HG03354 (cell line): ENCODE results near the gene QKI.

Source experiments
- ATAC-seq: cut with Tn5 transposase; IDR thresholded peaks from one replicate; pipeline ENCODE4 v1.9.1; 2021; ENCODE audit warnings: mild to moderate bottlenecking; ENCODE audit not compliant: unreplicated experiment, poor library complexity, severe bottlenecking

QKI gene

GRCh38 chr6:163389354-163389753 is 25.2 kb upstream of the QKI start:
- ATAC-seq, result no peak

- no peak for ATAC-seq
Observed at GRCh38 chr6:163390770-163391169, 23.7 kb upstream of the QKI start.

GRCh38 chr6:163391985-163392384 is 22.5 kb upstream of the QKI start:
- ATAC-seq, result no peak

GRCh38 chr6:163392533-163392932 is 22.0 kb upstream of the QKI start:
- ATAC-seq, result no peak

- ATAC-seq, result no peak
Observed at GRCh38 chr6:163393923-163394322, 20.6 kb upstream of the QKI start.

- ATAC-seq, result no peak
Observed at GRCh38 chr6:163394659-163395058, 19.9 kb upstream of the QKI start.

GRCh38 chr6:163395122-163395830 is 19.2 kb upstream of the QKI start:
- ATAC-seq, result no peak

GRCh38 chr6:163395831-163396185 is 18.7 kb upstream of the QKI start:
- no peak for ATAC-seq

GRCh38 chr6:163397326-163397725 is 17.2 kb upstream of the QKI start:
- ATAC-seq, result no peak

- ATAC-seq, result no peak
Observed at GRCh38 chr6:163398115-163398514, 16.4 kb upstream of the QKI start.

- ATAC-seq, result no peak
Observed at GRCh38 chr6:163398815-163399214, 15.7 kb upstream of the QKI start.

GRCh38 chr6:163400509-163400908 is 14.0 kb upstream of the QKI start:
- ATAC-seq, result no peak

GRCh38 chr6:163401039-163401885 is 13.3 kb upstream of the QKI start:
- ATAC-seq, result no peak

- ATAC-seq, result no peak
Observed at GRCh38 chr6:163402616-163403015, 11.9 kb upstream of the QKI start.

GRCh38 chr6:163404825-163405265 is 9.7 kb upstream of the QKI start:
- no peak for ATAC-seq

- peak; percentile 84 for ATAC-seq
Observed at GRCh38 chr6:163405412-163406309, 8.9 kb upstream of the QKI start.

- ATAC-seq, result peak; percentile 17
Observed at GRCh38 chr6:163406366-163406765, 8.2 kb upstream of the QKI start.

- ATAC-seq, result no peak
Observed at GRCh38 chr6:163406830-163407229, 7.7 kb upstream of the QKI start.

GRCh38 chr6:163408352-163408991 is 6.0 kb upstream of the QKI start:
- ATAC-seq, result no peak

GRCh38 chr6:163409712-163410111 is 4.8 kb upstream of the QKI start:
- ATAC-seq, result no peak
